ENCODE measurements around the gene PDE4D. TPM values are rescaled to one million over a fixed set of nuclear protein-coding genes. Genes with fewer than 3 reads are reported as not detected.

Gene PDE4D
- total and polyA plus RNA-seq, 2 of the 4 experiments (the other 2 are of a cell fraction): 1.4 to 7.9 TPM

DNA sequence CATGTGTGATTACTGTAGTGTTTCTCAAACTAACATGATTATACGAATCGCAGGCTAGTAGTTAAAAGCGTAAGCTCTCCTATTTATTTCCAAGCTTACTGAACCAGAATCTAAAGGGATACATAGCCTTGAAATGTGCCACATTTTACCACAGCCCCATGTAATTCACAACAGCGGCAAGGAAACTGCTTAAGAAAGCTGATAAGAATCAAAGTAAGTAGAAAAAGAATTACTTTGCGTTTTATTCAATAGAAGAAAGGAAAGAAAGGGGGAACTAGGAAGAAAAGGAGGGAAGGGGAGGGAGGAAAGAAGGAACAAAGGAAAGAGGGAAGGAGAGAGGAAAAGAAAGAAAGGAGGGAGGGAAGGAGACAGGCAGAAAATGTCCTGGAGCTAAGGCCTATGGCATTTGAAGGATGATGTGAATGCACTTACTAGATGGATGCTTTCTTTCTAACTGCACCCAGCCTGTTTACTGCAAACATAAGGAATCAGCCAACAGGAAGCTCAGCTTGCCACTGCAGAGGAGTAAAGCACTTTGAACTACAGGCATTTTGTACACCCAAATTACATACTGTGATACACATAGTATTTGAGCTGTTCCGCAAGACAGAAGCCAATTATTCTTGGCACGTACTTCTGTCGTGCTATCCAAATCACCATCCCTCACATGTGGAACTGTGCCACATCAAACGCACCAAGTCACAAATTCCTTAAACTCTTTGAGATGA, 789.0 kb downstream of the PDE4D start:
- dilution Hi-C loops (cut with HindIII; ENCODE audit: low sequenced_read_pairs, unreplicated experiment) (no loop called here), intact Hi-C loops (cut with micrococcal nuclease) (no loop called here), in situ Hi-C loops (cut with MboI; ENCODE audit: low sequenced_read_pairs) (no loop called here)
- no peak for TF ChIP-seq BHLHE40 (IDR thresholded peaks at IDR 0.05; ENCODE audit: low read depth, low read length)
- no peak for TF ChIP-seq POLR2A (IDR thresholded peaks at IDR 0.05; ENCODE audit: low read depth, low read length)
- TF ChIP-seq, protein P1, sequence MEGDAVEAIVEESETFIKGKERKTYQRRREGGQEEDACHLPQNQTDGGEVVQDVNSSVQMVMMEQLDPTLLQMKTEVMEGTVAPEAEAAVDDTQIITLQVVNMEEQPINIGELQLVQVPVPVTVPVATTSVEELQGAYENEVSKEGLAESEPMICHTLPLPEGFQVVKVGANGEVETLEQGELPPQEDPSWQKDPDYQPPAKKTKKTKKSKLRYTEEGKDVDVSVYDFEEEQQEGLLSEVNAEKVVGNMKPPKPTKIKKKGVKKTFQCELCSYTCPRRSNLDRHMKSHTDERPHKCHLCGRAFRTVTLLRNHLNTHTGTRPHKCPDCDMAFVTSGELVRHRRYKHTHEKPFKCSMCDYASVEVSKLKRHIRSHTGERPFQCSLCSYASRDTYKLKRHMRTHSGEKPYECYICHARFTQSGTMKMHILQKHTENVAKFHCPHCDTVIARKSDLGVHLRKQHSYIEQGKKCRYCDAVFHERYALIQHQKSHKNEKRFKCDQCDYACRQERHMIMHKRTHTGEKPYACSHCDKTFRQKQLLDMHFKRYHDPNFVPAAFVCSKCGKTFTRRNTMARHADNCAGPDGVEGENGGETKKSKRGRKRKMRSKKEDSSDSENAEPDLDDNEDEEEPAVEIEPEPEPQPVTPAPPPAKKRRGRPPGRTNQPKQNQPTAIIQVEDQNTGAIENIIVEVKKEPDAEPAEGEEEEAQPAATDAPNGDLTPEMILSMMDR (conservative IDR thresholded peaks at IDR 0.05; ENCODE audit: low read depth, low read length): no peak
- no peak for TF ChIP-seq CHD1 (IDR thresholded peaks at IDR 0.05; ENCODE audit: low read depth, low read length)
- TF ChIP-seq RCOR1 (IDR thresholded peaks at IDR 0.05; ENCODE audit: insufficient replicate concordance, low read length): no peak
- no peak for TF ChIP-seq SMC3 (IDR thresholded peaks at IDR 0.05; ENCODE audit: low read depth, low read length)
- no peak for TF ChIP-seq RFX5 (IDR thresholded peaks at IDR 0.05; ENCODE audit: low read depth, low read length)
- TF ChIP-seq USF2 (IDR thresholded peaks at IDR 0.05; ENCODE audit: low read depth, low read length): no peak
- TF ChIP-seq RAD21 (IDR thresholded peaks at IDR 0.05; ENCODE audit: low read length): no peak
- no peak for TF ChIP-seq MAFK (IDR thresholded peaks at IDR 0.05; ENCODE audit: low read depth, low read length)
- no peak for TF ChIP-seq NFE2L2 (IDR thresholded peaks at IDR 0.05; ENCODE audit: low read depth, low read length)
- TF ChIP-seq, protein P2, sequence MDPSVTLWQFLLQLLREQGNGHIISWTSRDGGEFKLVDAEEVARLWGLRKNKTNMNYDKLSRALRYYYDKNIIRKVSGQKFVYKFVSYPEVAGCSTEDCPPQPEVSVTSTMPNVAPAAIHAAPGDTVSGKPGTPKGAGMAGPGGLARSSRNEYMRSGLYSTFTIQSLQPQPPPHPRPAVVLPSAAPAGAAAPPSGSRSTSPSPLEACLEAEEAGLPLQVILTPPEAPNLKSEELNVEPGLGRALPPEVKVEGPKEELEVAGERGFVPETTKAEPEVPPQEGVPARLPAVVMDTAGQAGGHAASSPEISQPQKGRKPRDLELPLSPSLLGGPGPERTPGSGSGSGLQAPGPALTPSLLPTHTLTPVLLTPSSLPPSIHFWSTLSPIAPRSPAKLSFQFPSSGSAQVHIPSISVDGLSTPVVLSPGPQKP (IDR thresholded peaks at IDR 0.05; ENCODE audit: borderline replicate concordance, low read depth, low read length): no peak
- no peak for TF ChIP-seq FOS (IDR thresholded peaks at IDR 0.05; ENCODE audit: low read depth, low read length)
- TF ChIP-seq CEBPB (IDR thresholded peaks at IDR 0.05; ENCODE audit: low read depth, low read length): no peak
- TF ChIP-seq MAZ (IDR thresholded peaks at IDR 0.05; ENCODE audit: borderline replicate concordance, low read depth, low read length): no peak
- Histone ChIP-seq H3K4me1 (ENCODE audit: control insufficient read depth, insufficient read depth, low read length) (peaks cover 5% of the 10 kb centered on the region), H3K9me1 (ENCODE audit: insufficient read depth, low read length) (no peaks in the 10 kb centered on the region), H3K79me1 (ENCODE audit: low read depth in 1 of 2, low read length in 2 of 2) (no peaks in the 10 kb centered on the region), H3K56ac (ENCODE audit: extremely low read depth, insufficient read depth, low read length) (no peak overlapping the region), H3K4me3 (ENCODE audit: insufficient read depth, low read depth, low read length) (no peak overlapping the region), H2BK20ac (ENCODE audit: low read depth, low read length) (peak overlapping the region; percentile 47; the same call in 1 of the 2 replicates), H4K5ac (ENCODE audit: low read depth, low read length) (no peak overlapping the region), H3K27me3 (ENCODE audit: control insufficient read depth, insufficient read depth, low read length) (no peaks in the 10 kb centered on the region), H3K18ac (ENCODE audit: low read depth, low read length) (no peak overlapping the region), H3K9ac (ENCODE audit: low read depth, low read length) (peak overlapping the region; percentile 24; the same call in 1 of the 2 replicates), H3K4ac (ENCODE audit: low read depth, low read length) (peak overlapping the region; percentile 14; the same call in 1 of the 2 replicates), H3K14ac (replicated peaks; ENCODE audit: low read depth, low read length) (no peak overlapping the region; the same call in 1 of the 2 replicates), H4K20me1 (ENCODE audit: insufficient read depth, low read length) (no peaks in the 10 kb centered on the region), H3K4me2 (ENCODE audit: low read depth, low read length) (no peak overlapping the region), H2AK9ac (replicated peaks; ENCODE audit: low read depth, low read length, poor library complexity) (no peak overlapping the region), H4K91ac (ENCODE audit: insufficient read depth, low read depth, low read length) (no peak overlapping the region; the same call in 1 of the 2 replicates), H2BK15ac (ENCODE audit: low read depth, low read length) (peak overlapping the region; percentile 0; the same call in 2 of the 3 replicates), H3K9me3 (ENCODE audit: control insufficient read depth, insufficient read depth, low read length) (no peaks in the 10 kb centered on the region), H2BK120ac (ENCODE audit: low read depth, low read length) (peak overlapping the region; percentile 57), H2BK5ac (ENCODE audit: low read depth, low read length, poor library complexity, severe bottlenecking) (peak overlapping the region; percentile 5), H2AFZ (replicated peaks; ENCODE audit: low read length, poor library complexity) (no peak overlapping the region), H4K8ac (ENCODE audit: low read depth in 2 of 2, low read length in 2 of 2) (peak overlapping the region in 1 of 2 experiments; percentile 6; a peak in 1 of 4 replicates), H3K36me3 (ENCODE audit: control insufficient read depth, insufficient read depth, low read length) (no peaks in the 10 kb centered on the region), H3K27ac (ENCODE audit: insufficient read depth, low read length) (no peak overlapping the region), H2AK5ac (ENCODE audit: low read depth, low read length) (no peak overlapping the region), H3K23ac (ENCODE audit: low read depth, low read length) (no peak overlapping the region; the same call in 1 of the 2 replicates)
- POLR2A ChIA-PET (ENCODE audit: unreplicated experiment): no interaction called here
- ATAC-seq (ENCODE audit: low read depth) (peak; percentile 72), DNase-seq (no peak)
- no TSS peak for BruUV-seq (replicated peaks)
- 14% methylated on average over 1 of the region's 9 CpGs; no CpG with 5 or more reads in 1 of the 2 experiments for WGBS, 2 experiments (ENCODE audit: extremely low coverage in 2 of 2, insufficient read length in 1 of 2)
- CTCF ChIA-PET: interaction anchor here (0.7 kb wide), 1 partner anchor 71 kb away, joined by 3 read pairs; no protein-coding TSS in a partner anchor

Data from IMR-90 (cell line).